GM23248 (cell line): Measurements from ENCODE around the gene TMEM98.

Experiments used
- EZH2 ChIP-seq: fragments of 200-600 bp; sonication (generic); IDR thresholded peaks from 2 replicates; pipeline ENCODE4 v1.6.1; 2018; ENCODE audit warnings: antibody characterized with exemption, mild to moderate bottlenecking; ENCODE audit not compliant: insufficient read depth, poor library complexity, severe bottlenecking
- EZH2phosphoT487 ChIP-seq: fragments of 200-600 bp; sonication (generic); IDR thresholded peaks from 2 replicates; pipeline ENCODE4 v1.6.1; 2018; ENCODE audit warnings: antibody characterized with exemption, moderate library complexity, mild to moderate bottlenecking, low read depth; ENCODE audit not compliant: insufficient read depth

- no peak for TF ChIP-seq EZH2
- no peak for TF ChIP-seq EZH2phosphoT487
Observed at GRCh38 chr17:32941419-32942032, 13.6 kb downstream of the TMEM98 start.
